HEK293 (cell line): ENCODE results near the gene USP37.

Experiments used
- GFI1B ChIP-seq: fragments of 450-650 bp; formaldehyde crosslinking; IDR thresholded peaks from 2 replicates; pipeline ENCODE4 v1.5.1; 2016; ENCODE audit warnings: missing biosample characterization, missing genetic modification characterization
- MEIS1 ChIP-seq: sonication (generic); formaldehyde crosslinking; IDR thresholded peaks from 2 replicates; pipeline ENCODE4 v1.8.1; 2022; ENCODE audit warnings: missing genetic modification reagents, mild to moderate bottlenecking, borderline replicate concordance
- MYNN ChIP-seq: fragments of 450-650 bp; formaldehyde crosslinking; IDR thresholded peaks from 2 replicates; pipeline ENCODE4 v1.5.1; 2016; ENCODE audit warnings: missing biosample characterization, missing genetic modification characterization, borderline replicate concordance
- REST ChIP-seq: fragments of 450-650 bp; formaldehyde crosslinking; IDR thresholded peaks from 2 replicates; pipeline ENCODE4 v1.5.1; 2016; ENCODE audit warnings: missing biosample characterization, missing genetic modification characterization
- TSHZ1 ChIP-seq: fragments of 450-650 bp; formaldehyde crosslinking; IDR thresholded peaks from 2 replicates; pipeline ENCODE4 v1.5.1; 2016; ENCODE audit warnings: missing biosample characterization, missing genetic modification characterization, borderline replicate concordance
- ZBTB26 ChIP-seq: fragments of 450-650 bp; formaldehyde crosslinking; optimal IDR thresholded peaks from 2 replicates; pipeline ENCODE3; 2016; ENCODE audit warnings: missing biosample characterization, mild to moderate bottlenecking, missing genetic modification characterization
- ZBTB7A ChIP-seq: fragments of 450-650 bp; formaldehyde crosslinking; IDR thresholded peaks from 2 replicates; pipeline ENCODE4 v1.5.1; 2016; ENCODE audit warnings: low read depth, missing biosample characterization, missing genetic modification characterization
- ZNF133 ChIP-seq: fragments of 450-650 bp; formaldehyde crosslinking; IDR thresholded peaks from 2 replicates; pipeline ENCODE4 v1.5.1; 2016; ENCODE audit warnings: missing biosample characterization, missing genetic modification characterization
- ZNF148 ChIP-seq: fragments of 450-650 bp; formaldehyde crosslinking; IDR thresholded peaks from 2 replicates; pipeline ENCODE4 v1.5.0; 2017; ENCODE audit warnings: missing biosample characterization, missing genetic modification characterization, borderline replicate concordance
- ZNF24 ChIP-seq: fragments of 450-650 bp; formaldehyde crosslinking; IDR thresholded peaks from 2 replicates; pipeline ENCODE4 v1.5.1; 2016; ENCODE audit warnings: missing biosample characterization, missing genetic modification characterization
- ZNF274 ChIP-seq, 2 experiments: fragments of 200-500 bp in 1 of 2; fragments of 450-650 bp in 1 of 2; sonication (Bioruptor generic) in 1 of 2; formaldehyde crosslinking in 1 of 2; IDR thresholded peaks; 2 replicates each; pipeline versions ENCODE4 v1.5.1 to v1.6.1; 2014 to 2016; ENCODE audit warnings: borderline replicate concordance in 1 of 2, inconsistent platforms in 1 of 2, low read length in 1 of 2, missing biosample characterization in 1 of 2, missing genetic modification characterization in 1 of 2
- ZNF366 ChIP-seq: fragments of 450-650 bp; formaldehyde crosslinking; conservative IDR thresholded peaks from 2 replicates; pipeline ENCODE4 v1.5.1; 2016; ENCODE audit warnings: missing biosample characterization, missing genetic modification characterization
- ZNF530 ChIP-seq: fragments of 450-650 bp; formaldehyde crosslinking; IDR thresholded peaks from 2 replicates; pipeline ENCODE4 v1.5.1; 2016; ENCODE audit warnings: low read depth, missing biosample characterization, missing genetic modification characterization
- ZNF561 ChIP-seq: fragments of 450-650 bp; IDR thresholded peaks from 2 replicates; pipeline ENCODE4 v1.5.1; 2018; ENCODE audit warnings: missing biosample characterization, missing genetic modification characterization, borderline replicate concordance
- ZNF596 ChIP-seq: fragments of 450-650 bp; IDR thresholded peaks from 2 replicates; pipeline ENCODE4 v1.5.0; 2018; ENCODE audit warnings: missing biosample characterization, mild to moderate bottlenecking, missing genetic modification characterization, moderate library complexity
- ZNF670 ChIP-seq: fragments of 450-650 bp; formaldehyde crosslinking; IDR thresholded peaks from 2 replicates; pipeline ENCODE4 v1.5.1; 2016; ENCODE audit warnings: missing biosample characterization, missing genetic modification characterization, low read depth
- ZNF768 ChIP-seq: fragments of 450-650 bp; formaldehyde crosslinking; IDR thresholded peaks from 2 replicates; pipeline ENCODE4 v1.5.1; 2018; ENCODE audit warnings: missing biosample characterization, mild to moderate bottlenecking, missing genetic modification characterization
- ZSCAN4 ChIP-seq: fragments of 450-650 bp; formaldehyde crosslinking; IDR thresholded peaks from 2 replicates; pipeline ENCODE4 v1.5.1; 2017; ENCODE audit warnings: missing biosample characterization, missing genetic modification characterization
- TF ChIP-seq, protein P1 (sequence below): fragments of 450-650 bp; formaldehyde crosslinking; IDR thresholded peaks from 2 replicates; pipeline ENCODE4 v1.5.1; 2016; ENCODE audit warnings: missing biosample characterization, missing genetic modification characterization
- TF ChIP-seq, protein P2 (sequence below): fragments of 450-650 bp; IDR thresholded peaks from 2 replicates; pipeline ENCODE4 v1.5.1; 2018; ENCODE audit warnings: missing biosample characterization, missing genetic modification characterization
- TF ChIP-seq, protein P3 (sequence below): fragments of 450-650 bp; formaldehyde crosslinking; IDR thresholded peaks from 2 replicates; pipeline ENCODE4 v1.5.1; 2016; ENCODE audit warnings: missing biosample characterization, missing genetic modification characterization

Gene USP37

DNA sequence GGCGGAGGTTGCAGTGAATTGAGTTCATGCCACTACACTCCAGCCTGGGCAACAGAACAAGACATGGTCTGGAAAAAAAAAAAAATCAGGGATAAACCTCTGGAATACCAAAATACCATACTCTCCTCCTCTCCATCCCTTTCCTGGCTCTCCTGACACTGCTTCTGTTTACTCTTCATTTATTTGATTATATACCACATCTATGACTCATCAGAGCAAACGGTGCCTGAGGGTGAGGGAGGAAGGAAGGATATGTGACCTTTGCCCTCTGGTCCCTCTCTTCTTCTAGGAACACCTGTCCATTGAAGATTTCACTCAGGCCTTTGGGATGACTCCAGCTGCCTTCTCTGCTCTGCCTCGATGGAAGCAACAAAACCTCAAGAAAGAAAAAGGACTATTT is 119.2 kb downstream of the USP37 start (continued):
- TF ChIP-seq ZNF274 (IDR thresholded peaks at IDR 0.05; ENCODE audit: low read length) (no peak), ZNF274 (tag by site-specific recombination; IDR thresholded peaks at IDR 0.05; ENCODE audit: borderline replicate concordance) (no peak), ZBTB7A (tag by site-specific recombination) (no peak), ZNF148 (tag by site-specific recombination) (no peak), ZNF561 (tag by site-specific recombination) (no peak), MEIS1 (CRISPR knock-in tag) (no peak), ZSCAN4 (tag by site-specific recombination) (no peak), REST (tag by site-specific recombination) (no peak), ZNF133 (tag by site-specific recombination) (no peak), ZNF366 (tag by site-specific recombination) (peak; percentile 51; the same call in 1 of the 2 replicates), TSHZ1 (tag by site-specific recombination) (no peak), ZNF768 (tag by site-specific recombination) (no peak), ZNF24 (tag by site-specific recombination) (no peak), ZNF596 (no peak), ZNF530 (no peak), ZNF670 (no peak), GFI1B (no peak), MYNN (no peak), ZBTB26 (no peak)
- TF ChIP-seq, protein P1, sequence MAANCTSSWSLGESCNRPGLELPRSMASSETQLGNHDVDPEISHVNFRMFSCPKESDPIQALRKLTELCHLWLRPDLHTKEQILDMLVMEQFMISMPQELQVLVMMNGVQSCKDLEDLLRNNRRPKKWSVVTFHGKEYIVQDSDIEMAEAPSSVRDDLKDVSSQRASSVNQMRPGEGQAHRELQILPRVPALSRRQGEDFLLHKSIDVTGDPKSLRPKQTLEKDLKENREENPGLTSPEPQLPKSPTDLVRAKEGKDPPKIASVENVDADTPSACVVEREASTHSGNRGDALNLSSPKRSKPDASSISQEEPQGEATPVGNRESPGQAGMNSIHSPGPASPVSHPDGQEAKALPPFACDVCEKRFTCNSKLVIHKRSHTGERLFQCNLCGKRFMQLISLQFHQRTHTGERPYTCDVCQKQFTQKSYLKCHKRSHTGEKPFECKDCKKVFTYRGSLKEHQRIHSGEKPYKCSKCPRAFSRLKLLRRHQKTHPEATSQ (tag by site-specific recombination) = no peak
- TF ChIP-seq, protein P2, sequence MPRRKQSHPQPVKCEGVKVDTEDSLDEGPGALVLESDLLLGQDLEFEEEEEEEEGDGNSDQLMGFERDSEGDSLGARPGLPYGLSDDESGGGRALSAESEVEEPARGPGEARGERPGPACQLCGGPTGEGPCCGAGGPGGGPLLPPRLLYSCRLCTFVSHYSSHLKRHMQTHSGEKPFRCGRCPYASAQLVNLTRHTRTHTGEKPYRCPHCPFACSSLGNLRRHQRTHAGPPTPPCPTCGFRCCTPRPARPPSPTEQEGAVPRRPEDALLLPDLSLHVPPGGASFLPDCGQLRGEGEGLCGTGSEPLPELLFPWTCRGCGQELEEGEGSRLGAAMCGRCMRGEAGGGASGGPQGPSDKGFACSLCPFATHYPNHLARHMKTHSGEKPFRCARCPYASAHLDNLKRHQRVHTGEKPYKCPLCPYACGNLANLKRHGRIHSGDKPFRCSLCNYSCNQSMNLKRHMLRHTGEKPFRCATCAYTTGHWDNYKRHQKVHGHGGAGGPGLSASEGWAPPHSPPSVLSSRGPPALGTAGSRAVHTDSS = 0 out of 2 replicates have a peak, but pooled peaks have one; percentile 19
- TF ChIP-seq, protein P3, sequence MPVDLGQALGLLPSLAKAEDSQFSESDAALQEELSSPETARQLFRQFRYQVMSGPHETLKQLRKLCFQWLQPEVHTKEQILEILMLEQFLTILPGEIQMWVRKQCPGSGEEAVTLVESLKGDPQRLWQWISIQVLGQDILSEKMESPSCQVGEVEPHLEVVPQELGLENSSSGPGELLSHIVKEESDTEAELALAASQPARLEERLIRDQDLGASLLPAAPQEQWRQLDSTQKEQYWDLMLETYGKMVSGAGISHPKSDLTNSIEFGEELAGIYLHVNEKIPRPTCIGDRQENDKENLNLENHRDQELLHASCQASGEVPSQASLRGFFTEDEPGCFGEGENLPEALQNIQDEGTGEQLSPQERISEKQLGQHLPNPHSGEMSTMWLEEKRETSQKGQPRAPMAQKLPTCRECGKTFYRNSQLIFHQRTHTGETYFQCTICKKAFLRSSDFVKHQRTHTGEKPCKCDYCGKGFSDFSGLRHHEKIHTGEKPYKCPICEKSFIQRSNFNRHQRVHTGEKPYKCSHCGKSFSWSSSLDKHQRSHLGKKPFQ = no peak
